Measurements from ENCODE around the gene PRSS22.

PRSS22 gene

GRCh38 chr16:2824626-2825025 lies 33.3 kb downstream of the PRSS22 start:
- H3K4me1 ChIP-seq (ENCODE audit: low read length), result no peaks in the 10 kb centered on the region
- no peaks in the 10 kb centered on the region for H3K79me2 ChIP-seq (ENCODE audit: low read length)
- H3K27me3 ChIP-seq (replicated peaks; ENCODE audit: insufficient read depth, low read length), result peaks cover 99% of the 10 kb centered on the region
- H4K20me1 ChIP-seq (ENCODE audit: insufficient read depth, low read length), result no peaks in the 10 kb centered on the region
- no peak overlapping the region for H3K9ac ChIP-seq (ENCODE audit: low read length)
- no peak overlapping the region for H3K4me2 ChIP-seq (ENCODE audit: low read depth, low read length)
- H3K9me3 ChIP-seq (replicated peaks; ENCODE audit: insufficient read depth, low read length), result no peaks in the 10 kb centered on the region
- H3K4me3 ChIP-seq (ENCODE audit: low read length), result no peak overlapping the region
- TF ChIP-seq EZH2phosphoT487 (IDR thresholded peaks at IDR 0.05; ENCODE audit: low read length), result no peak
- no peak for TF ChIP-seq EZH2 (optimal IDR thresholded peaks at IDR 0.05; ENCODE audit: low read depth, low read length)
- no peak for TF ChIP-seq CTCF (IDR thresholded peaks at IDR 0.05; ENCODE audit: low read length)
- DNase-seq, result no peak
- no peaks in the 10 kb centered on the region for H3K36me3 ChIP-seq (replicated peaks; ENCODE audit: insufficient read depth, low read length)
- no peaks in the 10 kb centered on the region for H3K9me2 ChIP-seq (replicated peaks; ENCODE audit: insufficient read depth, low read length)
- no peak overlapping the region for H2AFZ ChIP-seq (ENCODE audit: low read length)
- H3K27ac ChIP-seq (ENCODE audit: low read length), result no peak overlapping the region
- H3F3A ChIP-seq (ENCODE audit: insufficient read depth, low read length), result no peaks in the 10 kb centered on the region

GRCh38 chr16:2822496-2822895 lies 35.5 kb downstream of the PRSS22 start:
- Histone ChIP-seq H3K79me2 (ENCODE audit: low read length) (no peaks in the 10 kb centered on the region), H3K4me3 (ENCODE audit: low read length) (no peak overlapping the region), H3K36me3 (replicated peaks; ENCODE audit: insufficient read depth, low read length) (no peaks in the 10 kb centered on the region), H3K27ac (ENCODE audit: low read length) (no peak overlapping the region), H3F3A (ENCODE audit: insufficient read depth, low read length) (no peaks in the 10 kb centered on the region), H3K9ac (ENCODE audit: low read length) (no peak overlapping the region), H2AFZ (ENCODE audit: low read length) (no peak overlapping the region), H3K9me3 (replicated peaks; ENCODE audit: insufficient read depth, low read length) (no peaks in the 10 kb centered on the region), H3K9me2 (replicated peaks; ENCODE audit: insufficient read depth, low read length) (no peaks in the 10 kb centered on the region), H3K4me2 (ENCODE audit: low read depth, low read length) (no peak overlapping the region), H3K27me3 (replicated peaks; ENCODE audit: insufficient read depth, low read length) (peaks cover 99% of the 10 kb centered on the region), H4K20me1 (ENCODE audit: insufficient read depth, low read length) (no peaks in the 10 kb centered on the region), H3K4me1 (ENCODE audit: low read length) (no peaks in the 10 kb centered on the region)
- DNase-seq, result no peak
- TF ChIP-seq EZH2phosphoT487 (IDR thresholded peaks at IDR 0.05; ENCODE audit: low read length), result no peak
- no peak for TF ChIP-seq EZH2 (optimal IDR thresholded peaks at IDR 0.05; ENCODE audit: low read depth, low read length)
- no peak for TF ChIP-seq CTCF (IDR thresholded peaks at IDR 0.05; ENCODE audit: low read length)

- Histone ChIP-seq H3K27me3 (replicated peaks; ENCODE audit: insufficient read depth, low read length) (peaks cover 97% of the 10 kb centered on the region), H3K9me2 (replicated peaks; ENCODE audit: insufficient read depth, low read length) (no peaks in the 10 kb centered on the region), H3K4me2 (ENCODE audit: low read depth, low read length) (no peak overlapping the region), H3K36me3 (replicated peaks; ENCODE audit: insufficient read depth, low read length) (no peaks in the 10 kb centered on the region), H3K9ac (ENCODE audit: low read length) (no peak overlapping the region), H3K27ac (ENCODE audit: low read length) (no peak overlapping the region), H3K79me2 (ENCODE audit: low read length) (no peaks in the 10 kb centered on the region), H2AFZ (ENCODE audit: low read length) (no peak overlapping the region), H3F3A (ENCODE audit: insufficient read depth, low read length) (no peaks in the 10 kb centered on the region), H3K4me3 (ENCODE audit: low read length) (no peak overlapping the region), H4K20me1 (ENCODE audit: insufficient read depth, low read length) (no peaks in the 10 kb centered on the region), H3K9me3 (replicated peaks; ENCODE audit: insufficient read depth, low read length) (no peaks in the 10 kb centered on the region), H3K4me1 (ENCODE audit: low read length) (no peaks in the 10 kb centered on the region)
- no peak for DNase-seq
- no peak for TF ChIP-seq EZH2 (optimal IDR thresholded peaks at IDR 0.05; ENCODE audit: low read depth, low read length)
- no peak for TF ChIP-seq CTCF (IDR thresholded peaks at IDR 0.05; ENCODE audit: low read length)
- no peak for TF ChIP-seq EZH2phosphoT487 (IDR thresholded peaks at IDR 0.05; ENCODE audit: low read length)
Observed at GRCh38 chr16:2822158-2822495, 35.8 kb downstream of the PRSS22 start.
